ENCODE measurements around the gene MTUS2. TPM values are rescaled to one million over a fixed set of nuclear protein-coding genes. Genes with fewer than 3 reads are reported as not detected.
A peak's percentile ranks its signal among the peaks of the same experiment; 100 is the strongest.
"Not testable (repeated sequence)": the region's sequence is repeated elsewhere in the genome, so short reads cannot be mapped to it uniquely, and the experiment has no call there.

Gene MTUS2
- total RNA-seq, 1 donor from 2014 or later: 106 TPM

- no peak for DNase-seq (ENCODE audit: missing footprints)
- ATAC-seq: no peak
- intact Hi-C loops (cut with DNase I): no loop called here
Observed at GRCh38 chr13:29315847-29316246, 495.7 kb downstream of the MTUS2 start.

GRCh38 chr13:29317828-29318227 is 497.7 kb downstream of the MTUS2 start:
- DNase-seq (ENCODE audit: missing footprints): no peak
- no peak for ATAC-seq
- intact Hi-C loops (cut with DNase I): no loop called here

- intact Hi-C loops (cut with DNase I): no loop called here
Observed at GRCh38 chr13:29318741-29319140, 498.6 kb downstream of the MTUS2 start.

GRCh38 chr13:29319451-29319850 is 499.3 kb downstream of the MTUS2 start:
- intact Hi-C loops (cut with DNase I): no loop called here
- DNase-seq (ENCODE audit: missing footprints): no peak
- no peak for ATAC-seq

More at GRCh38 chr13:29318741-29319140, 498.6 kb downstream of the MTUS2 start:
- DNase-seq (ENCODE audit: missing footprints) (no peak), ATAC-seq (no peak)

- DNase-seq (ENCODE audit: missing footprints) (no peak), ATAC-seq (no peak)
- intact Hi-C loops (cut with DNase I): no loop called here
Observed at GRCh38 chr13:29323954-29324353, 503.8 kb downstream of the MTUS2 start.

- intact Hi-C loops (cut with DNase I): no loop called here
- no peak for DNase-seq (ENCODE audit: missing footprints)
- ATAC-seq: no peak
Observed at GRCh38 chr13:29324601-29325000, 504.5 kb downstream of the MTUS2 start.

GRCh38 chr13:29328501-29328900 is 508.4 kb downstream of the MTUS2 start:
- intact Hi-C loops (cut with DNase I): no loop called here
- no peak for DNase-seq (ENCODE audit: missing footprints)
- ATAC-seq: no peak

GRCh38 chr13:29336356-29336755 is 516.2 kb downstream of the MTUS2 start:
- no peak for ATAC-seq
- no peak for DNase-seq (ENCODE audit: missing footprints)
- intact Hi-C loops (cut with DNase I): no loop called here

GRCh38 chr13:29339386-29340272 is 519.5 kb downstream of the MTUS2 start:
- intact Hi-C loops (cut with DNase I): no loop called here
- peak; percentile 60 for DNase-seq (ENCODE audit: missing footprints)
- no peak for ATAC-seq

GRCh38 chr13:29345860-29346582 is 525.9 kb downstream of the MTUS2 start:
- intact Hi-C loops (cut with DNase I); ATAC-seq: not testable (repeated sequence)
- DNase-seq (ENCODE audit: missing footprints): peak; percentile 64

- intact Hi-C loops (cut with DNase I): no loop called here
- ATAC-seq: no peak
- no peak for DNase-seq (ENCODE audit: missing footprints)
Observed at GRCh38 chr13:29355029-29355428, 534.9 kb downstream of the MTUS2 start.

- intact Hi-C loops (cut with DNase I): no loop called here
- no peak for DNase-seq (ENCODE audit: missing footprints)
- no peak for ATAC-seq
Observed at GRCh38 chr13:29359181-29359580, 539.0 kb downstream of the MTUS2 start.

- intact Hi-C loops (cut with DNase I): no loop called here
- DNase-seq (ENCODE audit: missing footprints) (no peak), ATAC-seq (no peak)
Observed at GRCh38 chr13:29361716-29362115, 541.6 kb downstream of the MTUS2 start.

- ATAC-seq: peak; percentile 81
Observed at GRCh38 chr13:29362849-29363604, 542.9 kb downstream of the MTUS2 start.

GRCh38 chr13:29369060-29369743 is 549.1 kb downstream of the MTUS2 start:
- intact Hi-C loops (cut with DNase I): loop anchor here (5.0 kb wide), 1 partner anchor 552 kb away; no protein-coding TSS in a partner anchor
- ATAC-seq (peak; percentile 39), DNase-seq (ENCODE audit: missing footprints) (no peak)

More at GRCh38 chr13:29362849-29363604, 542.9 kb downstream of the MTUS2 start:
- intact Hi-C loops (cut with DNase I): no loop called here
- no peak for DNase-seq (ENCODE audit: missing footprints)

GRCh38 chr13:29379281-29379680 is 559.1 kb downstream of the MTUS2 start:
- DNase-seq (ENCODE audit: missing footprints) (no peak), ATAC-seq (no peak)
- intact Hi-C loops (cut with DNase I): no loop called here

- intact Hi-C loops (cut with DNase I): loop anchor here (10.0 kb wide), 1 partner anchor 95 kb away; no protein-coding TSS in a partner anchor
- ATAC-seq (no peak), DNase-seq (ENCODE audit: missing footprints) (no peak)
Observed at GRCh38 chr13:29379865-29380264, 559.7 kb downstream of the MTUS2 start.

GRCh38 chr13:29382021-29382420 is 561.9 kb downstream of the MTUS2 start:
- DNase-seq (ENCODE audit: missing footprints) (no peak), ATAC-seq (no peak)
- intact Hi-C loops (cut with DNase I): loop anchor here (10.0 kb wide), 1 partner anchor 93 kb away; no protein-coding TSS in a partner anchor

All from Right ventricle myocardium inferior (tissue), 1 donor.